GM12801 (cell line): ENCODE results near the gene STBD1.

Source experiments
- TF ChIP-seq, protein P1 (sequence below): IDR thresholded peaks from one replicate; pipeline ENCODE4 v1.5.1; 2011; ENCODE audit warnings: control low read depth; ENCODE audit not compliant: insufficient read length; ENCODE audit errors: extremely low read depth

Gene STBD1

DNA sequence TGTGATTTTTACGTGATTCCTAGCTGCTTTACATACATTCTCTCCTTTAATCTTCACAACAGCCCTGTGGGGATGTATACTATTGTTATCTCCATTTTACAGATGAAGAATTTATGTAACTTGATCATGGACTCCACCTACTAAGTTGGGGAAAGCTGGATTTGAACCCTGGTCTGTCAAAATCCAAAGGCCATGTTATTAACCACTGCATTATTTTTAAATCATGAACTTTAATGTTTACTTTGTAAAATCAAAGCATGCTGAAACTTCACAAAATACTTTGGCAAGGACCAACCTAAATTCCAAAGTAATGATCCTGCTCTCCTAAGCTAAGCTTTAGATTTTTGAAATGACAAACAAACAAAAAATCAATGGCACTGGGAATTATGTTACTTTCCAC, 28.9 kb upstream of the STBD1 start:
- TF ChIP-seq, protein P1, sequence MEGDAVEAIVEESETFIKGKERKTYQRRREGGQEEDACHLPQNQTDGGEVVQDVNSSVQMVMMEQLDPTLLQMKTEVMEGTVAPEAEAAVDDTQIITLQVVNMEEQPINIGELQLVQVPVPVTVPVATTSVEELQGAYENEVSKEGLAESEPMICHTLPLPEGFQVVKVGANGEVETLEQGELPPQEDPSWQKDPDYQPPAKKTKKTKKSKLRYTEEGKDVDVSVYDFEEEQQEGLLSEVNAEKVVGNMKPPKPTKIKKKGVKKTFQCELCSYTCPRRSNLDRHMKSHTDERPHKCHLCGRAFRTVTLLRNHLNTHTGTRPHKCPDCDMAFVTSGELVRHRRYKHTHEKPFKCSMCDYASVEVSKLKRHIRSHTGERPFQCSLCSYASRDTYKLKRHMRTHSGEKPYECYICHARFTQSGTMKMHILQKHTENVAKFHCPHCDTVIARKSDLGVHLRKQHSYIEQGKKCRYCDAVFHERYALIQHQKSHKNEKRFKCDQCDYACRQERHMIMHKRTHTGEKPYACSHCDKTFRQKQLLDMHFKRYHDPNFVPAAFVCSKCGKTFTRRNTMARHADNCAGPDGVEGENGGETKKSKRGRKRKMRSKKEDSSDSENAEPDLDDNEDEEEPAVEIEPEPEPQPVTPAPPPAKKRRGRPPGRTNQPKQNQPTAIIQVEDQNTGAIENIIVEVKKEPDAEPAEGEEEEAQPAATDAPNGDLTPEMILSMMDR: no peak

DNA sequence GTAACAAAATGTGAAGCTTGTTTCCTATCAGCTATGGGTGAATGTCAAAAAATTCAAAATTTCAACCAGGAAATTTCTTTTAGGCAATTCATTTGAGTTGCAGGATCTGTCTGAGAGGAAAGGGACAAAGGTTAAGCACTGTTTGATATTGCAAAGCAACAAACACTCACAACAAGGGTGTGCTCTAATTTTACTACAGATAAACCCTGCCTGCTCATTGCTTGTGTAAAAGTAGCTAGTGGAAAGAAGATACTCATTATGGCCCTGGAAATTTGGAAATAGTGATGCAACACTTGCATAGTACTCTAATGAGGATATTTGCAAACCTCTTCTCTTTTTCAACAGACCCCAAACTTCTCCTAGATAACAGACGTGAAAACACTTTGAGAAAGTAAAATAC, 27.9 kb upstream of the STBD1 start:
- TF ChIP-seq, protein P1: no peak

DNA sequence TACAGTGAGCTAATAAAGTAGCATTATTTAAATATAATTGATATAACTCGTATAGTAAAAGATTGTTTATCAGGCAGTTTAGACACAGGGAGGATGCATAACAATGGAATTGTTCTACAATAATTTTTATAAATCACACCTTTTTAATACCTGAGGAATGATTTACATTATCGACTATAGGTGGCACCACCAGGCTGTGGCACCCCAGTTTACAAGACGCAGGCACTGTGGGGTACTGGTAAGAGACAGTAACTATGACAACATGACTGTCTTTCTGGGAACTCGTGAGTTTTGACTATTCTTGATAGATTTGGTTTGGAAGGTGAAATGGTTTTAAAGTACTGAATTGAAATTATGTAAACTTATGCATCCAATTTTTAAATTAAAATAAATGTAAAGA, 27.1 kb upstream of the STBD1 start:
- TF ChIP-seq, protein P1: no peak

DNA sequence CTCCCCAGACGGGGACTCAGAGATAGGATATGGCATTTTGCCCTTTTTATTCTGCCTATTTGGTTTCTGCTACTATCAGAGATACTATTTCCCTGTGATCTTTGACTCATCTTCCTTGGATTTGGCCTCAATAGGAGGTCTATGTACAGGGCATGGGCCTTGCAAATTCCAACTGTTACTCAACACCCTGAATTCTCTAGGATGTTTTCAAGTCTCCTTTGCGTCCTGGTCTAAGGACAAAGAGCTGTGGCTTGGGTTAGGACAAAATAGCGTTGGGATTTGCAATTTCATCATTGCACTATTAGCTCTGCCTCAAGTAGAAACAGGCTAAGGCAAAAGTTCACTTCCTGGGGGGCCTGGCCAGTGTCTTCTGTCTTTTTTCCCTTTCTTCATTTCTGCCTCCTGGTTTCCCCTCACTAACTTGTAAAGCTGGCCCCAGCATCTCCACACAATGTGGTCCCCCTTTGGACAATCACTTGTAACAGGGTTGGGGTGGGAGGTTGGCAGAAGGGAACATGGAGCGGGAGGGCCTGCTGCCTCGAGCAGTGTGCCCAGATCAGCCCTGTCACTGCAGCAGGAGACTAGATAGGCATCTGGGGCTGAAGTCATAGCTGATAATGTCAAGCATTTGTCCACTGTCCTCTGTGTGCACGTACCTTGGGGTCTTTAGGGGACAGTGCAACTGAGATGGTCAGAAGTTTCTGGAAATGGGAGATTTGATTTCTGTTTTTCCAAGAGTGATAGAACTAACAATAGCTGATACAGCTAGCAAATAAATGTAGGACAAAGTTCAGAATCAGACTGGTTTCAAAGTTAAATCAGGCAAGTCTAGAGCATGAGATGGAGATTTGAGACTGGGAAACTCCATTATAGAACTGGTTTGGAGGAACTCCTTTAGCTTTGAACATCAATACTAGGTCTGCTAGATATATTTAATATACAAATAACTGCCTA, 25.8 kb upstream of the STBD1 start:
- TF ChIP-seq, protein P1: no peak

DNA sequence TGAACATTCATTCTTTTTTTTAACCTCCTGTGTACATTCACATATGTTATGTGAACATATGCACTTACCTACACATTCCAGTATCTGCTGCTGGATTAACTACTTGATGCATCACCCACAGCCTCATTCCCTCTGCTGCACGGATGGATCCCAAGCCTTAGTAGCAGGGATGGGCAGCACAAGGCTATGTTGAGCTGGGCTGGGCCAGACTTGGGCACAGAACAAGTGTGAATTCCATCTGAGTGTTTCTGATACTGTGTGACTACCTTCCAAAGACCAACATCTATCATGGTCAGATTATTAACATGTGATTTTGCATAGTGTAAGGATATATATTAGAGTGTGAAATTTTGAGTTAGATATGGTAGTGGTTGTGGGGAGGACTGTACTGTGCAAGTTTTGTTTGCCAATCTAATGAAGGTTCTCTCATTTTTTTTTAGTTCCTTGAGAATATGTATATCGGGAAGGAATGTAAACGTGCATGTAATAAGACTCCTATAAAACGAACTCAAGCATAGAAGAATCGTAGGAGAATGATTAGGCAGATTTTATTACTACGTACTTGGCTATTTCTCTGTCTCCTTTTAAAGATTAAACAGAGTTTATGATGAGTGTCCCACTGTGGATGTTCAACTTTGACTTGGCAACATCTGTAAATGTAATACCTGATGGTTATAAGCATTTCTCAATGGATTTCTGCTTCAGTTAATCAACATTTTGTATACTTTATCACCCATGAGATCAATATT, 23.4 kb upstream of the STBD1 start:
- TF ChIP-seq, protein P1: no peak

DNA sequence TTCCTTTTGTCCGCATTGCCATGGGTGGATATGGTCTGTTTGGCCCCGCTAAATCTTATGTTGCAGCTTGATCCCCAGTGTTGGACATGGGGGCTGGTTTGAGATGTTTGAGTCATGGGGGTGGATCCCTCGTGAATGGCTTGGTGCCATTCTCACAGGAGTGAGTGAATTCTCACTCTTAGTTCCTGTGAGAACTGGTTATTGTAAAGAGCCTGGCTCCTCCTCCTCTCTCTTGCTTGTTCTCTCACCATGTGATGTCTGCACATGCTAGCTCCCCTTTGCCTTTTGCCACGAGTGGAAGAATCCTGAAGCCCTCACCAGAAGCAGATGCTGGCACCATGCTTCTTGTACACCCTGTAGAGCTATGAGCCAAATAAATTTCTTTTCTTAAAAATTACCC, 22.6 kb upstream of the STBD1 start:
- TF ChIP-seq, protein P1: no peak

DNA sequence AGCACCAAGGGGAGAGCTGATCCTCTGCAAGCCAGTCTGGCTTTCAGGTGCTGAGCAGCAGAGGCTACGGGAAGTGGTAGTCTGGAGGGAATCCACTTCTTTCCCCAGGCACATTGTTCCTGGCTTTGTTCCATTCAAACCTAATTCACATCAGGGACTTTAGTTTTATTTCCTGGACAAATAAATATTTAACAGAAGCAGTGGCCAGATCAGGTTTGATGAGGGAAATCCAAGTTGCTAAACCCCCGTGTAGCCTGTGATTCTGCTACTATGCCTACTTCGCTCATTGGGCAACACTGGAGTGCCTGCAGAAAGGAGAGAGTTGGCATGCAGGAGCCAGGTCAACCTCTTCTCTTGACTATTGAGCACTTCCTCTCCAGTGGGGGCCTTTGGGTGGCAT, 13.8 kb upstream of the STBD1 start:
- TF ChIP-seq, protein P1: no peak
